ENCODE measurements around the gene FGF1.

FGF1 gene

DNA sequence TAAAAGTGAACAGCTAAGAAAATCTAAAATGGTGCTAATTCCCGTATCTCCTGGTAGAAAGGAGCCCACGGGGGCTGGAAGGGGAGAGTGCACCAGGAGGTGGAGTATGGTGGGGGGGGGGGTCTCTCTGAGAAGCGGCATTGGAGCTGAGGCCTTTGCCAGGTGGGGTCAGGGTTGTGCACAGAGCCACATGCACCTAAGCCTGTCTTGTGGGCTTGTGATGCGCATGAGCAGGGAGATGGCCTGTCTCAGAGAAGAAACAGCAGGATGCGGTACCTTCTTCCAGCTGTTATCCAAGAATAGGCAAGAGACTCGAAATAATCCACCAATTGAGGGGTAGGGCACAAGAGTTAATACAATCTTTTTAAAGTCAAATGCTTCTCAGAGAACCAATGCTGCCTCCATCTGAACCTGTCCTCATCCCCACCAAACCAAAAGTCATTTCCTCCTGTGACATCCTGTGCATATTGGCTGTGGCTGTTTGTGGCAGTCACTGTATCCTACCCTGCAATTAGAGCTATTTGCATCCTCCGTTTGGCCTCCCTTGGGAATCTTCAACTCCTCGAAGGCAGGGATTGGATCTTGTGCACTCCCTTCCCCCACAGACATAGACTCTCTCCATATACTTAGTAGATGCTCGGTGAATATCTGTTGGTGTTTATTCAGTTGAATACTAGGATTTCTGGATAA is 45.4 kb downstream of the FGF1 start:
- no peak for DNase-seq

DNA sequence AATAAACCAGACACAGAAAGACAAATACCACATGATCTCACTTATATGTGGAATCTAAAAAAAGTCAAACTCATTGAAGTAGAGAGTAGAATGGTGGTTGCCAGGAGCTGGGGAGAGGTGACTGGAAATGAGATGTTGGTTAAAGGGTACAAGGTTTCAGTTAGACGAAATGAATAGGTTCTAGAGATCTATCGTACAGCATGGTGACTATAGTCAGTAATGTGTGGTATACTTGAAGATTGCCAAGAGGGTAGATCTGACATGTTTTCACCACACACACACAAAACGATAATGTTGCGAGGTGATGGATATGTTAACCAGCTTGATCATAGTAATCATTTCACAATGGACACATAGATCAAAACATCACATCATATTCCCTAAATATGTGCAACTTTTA is 46.4 kb downstream of the FGF1 start:
- no peak for DNase-seq

DNA sequence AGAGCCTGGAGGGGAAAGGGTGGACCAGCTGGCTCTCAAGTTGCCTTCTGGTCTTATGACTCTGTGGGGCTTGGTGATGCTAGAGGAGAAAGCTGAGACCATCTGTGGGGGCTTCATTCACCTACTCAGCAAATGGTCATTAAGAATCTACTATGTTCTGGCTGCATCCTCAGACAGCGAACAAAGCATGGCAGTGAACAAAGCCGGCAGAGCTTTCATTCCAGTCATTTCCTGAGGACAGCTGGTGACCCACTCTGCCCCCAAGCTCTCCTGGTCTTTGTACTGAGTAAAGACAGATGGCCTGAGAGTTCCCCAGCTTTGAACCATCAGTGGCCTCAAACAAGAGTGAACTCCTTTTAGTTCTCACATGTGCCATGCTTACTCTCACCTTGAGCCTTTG is 48.0 kb downstream of the FGF1 start:
- DNase-seq, result no peak

DNA sequence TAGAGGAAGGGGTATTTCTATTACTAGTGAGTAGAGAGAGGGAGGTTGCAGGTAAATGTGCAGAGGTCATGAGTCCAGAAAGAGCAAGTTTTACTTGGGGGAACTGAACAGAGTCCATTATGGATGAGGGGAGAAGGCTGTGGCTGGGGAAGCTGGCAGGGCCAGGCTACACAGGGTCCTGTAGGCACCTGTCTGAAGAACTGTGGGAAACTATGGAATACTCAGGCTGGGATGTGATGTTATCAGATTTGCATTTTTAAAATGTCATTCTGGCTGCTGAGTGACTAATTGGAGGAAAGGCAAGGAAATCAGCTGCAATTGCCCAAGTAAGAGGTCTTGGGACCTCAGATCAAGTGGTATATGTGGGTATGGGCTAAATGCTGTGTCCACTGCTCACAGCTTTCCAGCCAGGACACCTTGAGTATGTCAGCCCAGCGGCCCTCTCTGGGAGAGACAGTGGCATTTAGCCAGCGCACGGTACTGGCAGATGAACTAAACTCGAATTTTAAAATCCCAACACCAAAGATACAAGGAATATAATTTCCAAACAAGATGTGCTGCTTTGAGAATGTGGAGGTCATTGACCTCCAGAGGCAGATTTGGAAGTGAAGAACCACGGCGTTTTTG is 49.1 kb downstream of the FGF1 start:
- no peak for DNase-seq

DNA sequence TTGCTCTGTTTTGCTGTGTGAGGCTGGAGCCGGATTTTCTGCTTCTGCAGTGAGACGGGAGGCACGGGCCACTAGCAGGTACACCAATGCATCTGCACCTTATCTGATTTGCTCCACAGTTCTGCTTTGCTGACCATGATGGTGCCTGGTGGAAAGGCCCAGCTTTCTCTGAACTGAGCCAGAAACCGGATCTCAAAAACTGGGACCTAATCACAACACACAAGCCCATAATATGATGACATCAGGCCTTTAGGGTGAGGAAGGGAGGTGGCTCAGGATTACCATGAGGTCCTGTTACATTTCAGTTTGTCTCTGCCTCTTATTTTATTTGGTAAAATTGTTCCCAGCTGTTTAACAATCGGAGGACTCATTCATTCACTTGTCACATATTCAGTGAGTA is 49.8 kb downstream of the FGF1 start:
- no peak for DNase-seq

DNA sequence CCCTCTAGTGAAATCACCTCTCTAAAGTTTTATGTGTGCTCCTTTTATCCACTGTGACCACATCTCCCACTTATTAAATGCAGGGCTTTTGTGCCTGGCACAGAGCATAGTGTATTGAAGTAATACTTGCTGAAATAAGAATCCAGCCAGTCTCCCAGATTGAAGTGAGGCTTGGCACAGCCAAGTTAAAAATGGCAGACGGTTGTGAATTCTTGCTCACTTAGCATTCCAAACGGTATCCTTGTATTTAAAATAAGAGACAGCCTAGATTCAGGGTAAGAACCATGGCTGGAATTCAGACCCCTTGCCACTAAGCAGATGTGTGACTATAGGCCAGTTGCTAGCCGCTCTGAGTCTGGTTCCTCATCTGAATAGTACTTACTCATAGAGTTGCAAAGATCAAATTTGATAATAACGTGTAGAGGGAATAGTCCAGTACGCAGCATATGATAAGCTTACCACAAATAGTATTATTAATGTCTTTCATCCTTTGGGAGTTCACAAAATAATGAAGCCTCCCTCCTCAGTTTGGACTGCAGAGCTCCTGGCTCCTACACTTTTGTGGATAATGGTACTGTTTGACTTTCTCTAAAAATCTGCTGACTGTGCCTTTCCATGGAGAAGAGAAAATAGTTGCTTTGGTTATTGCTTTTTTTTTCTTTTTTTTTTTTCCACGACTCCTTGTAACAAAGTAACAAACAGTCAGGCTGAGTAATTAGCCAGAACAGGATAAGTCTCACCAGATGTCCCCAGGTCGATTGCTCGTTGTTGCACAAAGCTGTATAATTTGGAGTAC is 51.5 kb downstream of the FGF1 start:
- no peak for DNase-seq

DNA sequence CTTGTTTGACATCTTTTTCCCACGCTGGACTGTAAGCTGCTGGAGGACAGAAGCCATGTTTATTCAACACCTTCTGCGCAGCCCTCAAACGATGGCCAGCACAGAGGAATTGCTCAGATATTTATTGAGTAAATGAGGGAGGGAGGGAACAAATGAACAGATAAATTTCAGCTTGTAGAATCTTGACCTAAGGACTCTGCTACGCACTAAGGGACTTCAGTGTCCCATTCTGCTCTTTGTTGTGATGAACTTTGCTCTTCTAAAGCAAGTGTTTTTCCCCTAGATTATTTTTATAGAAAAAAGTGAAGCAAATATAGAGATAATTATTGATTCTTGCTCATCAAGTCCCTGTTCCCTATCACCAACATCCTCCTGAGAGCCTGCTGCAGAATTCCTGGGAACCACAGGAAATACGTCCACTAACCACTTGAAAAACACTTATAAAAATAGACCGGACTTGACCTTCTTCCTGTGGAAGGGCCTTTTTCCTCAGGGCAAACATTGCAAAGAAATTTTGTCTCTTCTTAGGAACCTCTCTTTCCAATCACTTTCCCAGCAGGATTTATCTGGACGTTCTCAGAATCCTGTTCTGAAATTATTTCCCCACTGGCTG is 54.9 kb downstream of the FGF1 start:
- DNase-seq, result no peak

DNA sequence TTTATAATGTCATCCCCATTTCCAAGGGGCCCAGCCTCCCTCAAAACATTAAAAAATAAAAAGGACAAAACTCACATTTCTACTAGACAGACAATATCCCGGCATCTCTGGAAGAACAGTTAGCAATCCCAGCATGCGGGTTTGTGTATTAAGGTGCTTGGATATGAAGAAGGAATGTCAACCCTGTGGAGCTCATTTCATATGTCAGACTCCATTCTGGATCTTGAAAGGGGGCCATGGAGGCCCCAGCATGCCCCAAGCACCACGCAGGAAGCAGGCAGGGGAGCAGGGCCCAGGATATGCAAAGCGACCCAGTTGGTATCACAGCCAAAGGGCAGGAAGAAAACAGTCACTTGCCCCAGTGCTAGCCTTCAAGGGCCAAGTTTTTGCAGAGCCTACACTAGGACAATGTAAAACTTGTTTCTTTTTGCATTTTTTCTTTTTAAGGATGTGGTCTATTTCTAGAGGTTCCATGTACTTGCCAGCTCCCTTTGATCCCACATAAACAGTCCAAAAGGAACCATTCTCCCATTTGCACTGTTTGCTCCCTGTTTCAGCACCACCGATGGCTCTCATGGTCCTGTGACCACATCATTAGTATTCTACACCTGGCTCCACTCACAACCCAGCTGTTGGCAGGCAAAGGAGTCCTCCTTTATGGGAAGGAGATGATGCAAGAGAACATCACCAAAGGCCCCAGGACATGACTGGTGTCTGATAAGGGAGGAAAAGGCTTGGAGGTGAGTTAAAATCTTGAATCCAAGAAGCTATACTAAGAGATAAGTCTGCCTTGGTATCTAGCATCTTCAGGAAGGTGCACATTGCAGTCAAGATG is 58.3 kb downstream of the FGF1 start:
- no peak for DNase-seq

DNA sequence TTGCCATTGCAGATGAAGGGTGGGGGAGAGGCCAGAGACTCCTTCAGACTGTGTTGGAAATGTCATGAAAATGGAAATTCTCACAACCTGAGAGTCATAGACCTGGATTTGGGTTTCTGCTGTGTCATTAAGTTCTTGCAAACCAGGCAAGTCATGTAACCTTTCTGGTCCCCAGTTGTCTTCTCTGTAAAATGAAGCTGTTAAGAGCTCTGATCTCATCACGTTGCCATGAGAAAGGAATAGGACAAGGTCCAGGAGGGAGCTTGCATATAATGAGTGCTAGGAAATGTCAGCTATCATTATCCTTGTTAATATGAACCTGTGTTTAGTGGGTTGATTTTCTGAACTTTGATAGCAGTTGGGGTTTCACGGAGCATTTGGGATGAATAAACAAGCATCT is 59.1 kb downstream of the FGF1 start:
- no peak for DNase-seq

DNA sequence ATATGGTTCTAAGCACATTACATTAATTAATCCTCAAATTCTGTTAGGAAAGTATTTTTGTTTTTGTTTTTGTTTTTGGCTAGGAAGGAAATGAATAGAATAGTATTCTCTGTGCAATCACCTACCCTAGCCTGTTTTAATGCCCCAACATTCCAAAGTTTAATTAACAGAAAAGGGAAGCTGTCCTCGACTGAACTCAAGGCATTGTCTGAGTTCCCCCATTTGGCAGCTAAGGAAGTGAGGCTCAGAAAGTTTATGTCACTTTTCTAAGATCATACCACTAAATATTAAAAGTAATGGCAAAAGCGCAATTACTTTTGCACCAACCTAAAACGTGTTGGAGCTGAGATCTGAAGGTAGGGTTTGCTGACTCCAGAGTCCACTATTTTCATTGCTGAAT is 59.8 kb downstream of the FGF1 start:
- peak; percentile 33 to 75 (median 61) for DNase-seq

DNA sequence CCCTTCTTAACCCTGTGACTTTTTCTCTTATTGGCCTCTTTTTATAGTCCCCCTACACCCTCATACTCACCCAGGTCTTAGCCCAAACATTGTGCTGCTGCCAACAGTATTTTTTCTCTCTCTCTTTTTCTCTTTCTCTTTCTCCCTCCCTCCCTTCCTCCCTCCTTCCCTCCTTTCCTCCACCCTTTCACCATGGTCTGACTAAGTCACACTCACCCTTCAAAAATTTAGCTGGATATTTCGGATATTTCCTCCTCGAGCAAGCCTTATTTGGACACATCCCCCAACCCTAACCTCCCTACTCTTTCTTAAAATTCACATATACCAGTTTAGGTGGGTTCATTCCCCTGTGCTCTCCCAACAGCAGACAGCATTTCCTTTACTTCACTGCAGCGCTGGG is 64.7 kb downstream of the FGF1 start:
- no peak for DNase-seq

DNA sequence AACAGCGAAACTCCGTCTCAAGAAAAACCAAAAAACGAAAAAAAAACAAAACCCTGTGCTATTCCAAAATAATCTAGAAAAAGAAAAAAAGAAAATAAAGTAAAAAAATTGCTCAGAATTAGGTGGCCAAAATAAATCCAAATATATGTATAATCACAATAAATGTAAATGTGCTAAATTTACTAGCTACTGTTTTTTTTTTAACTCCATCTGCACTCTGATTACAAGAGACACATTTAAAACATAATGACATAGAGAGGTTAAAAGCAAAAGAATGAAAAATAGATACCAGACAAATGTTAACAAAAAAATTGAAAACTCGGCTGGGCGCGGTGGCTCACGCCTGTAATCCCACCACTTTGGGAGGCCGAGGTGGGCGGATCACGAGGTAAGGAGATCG is 66.1 kb downstream of the FGF1 start:
- DNase-seq, result no peak

DNA sequence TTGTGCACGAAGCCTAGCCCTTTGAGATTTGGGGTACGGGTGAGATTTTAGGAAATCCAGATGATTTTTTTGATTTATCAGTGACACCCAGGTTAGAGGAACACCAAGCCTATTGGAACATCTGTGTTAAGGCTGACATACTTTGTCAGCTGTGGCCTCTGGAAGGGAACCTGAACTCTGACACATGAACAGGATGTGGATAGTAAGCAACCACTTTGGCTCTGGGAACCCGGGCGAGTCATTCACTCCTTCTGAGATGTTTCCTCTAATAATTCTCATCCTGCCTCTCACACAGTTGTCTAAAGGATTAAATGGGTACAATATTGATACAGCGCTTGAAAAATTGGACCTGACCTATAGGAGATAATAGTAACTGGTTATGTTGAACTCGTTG is 67.8 kb downstream of the FGF1 start:
- DNase-seq, result no peak

DNA sequence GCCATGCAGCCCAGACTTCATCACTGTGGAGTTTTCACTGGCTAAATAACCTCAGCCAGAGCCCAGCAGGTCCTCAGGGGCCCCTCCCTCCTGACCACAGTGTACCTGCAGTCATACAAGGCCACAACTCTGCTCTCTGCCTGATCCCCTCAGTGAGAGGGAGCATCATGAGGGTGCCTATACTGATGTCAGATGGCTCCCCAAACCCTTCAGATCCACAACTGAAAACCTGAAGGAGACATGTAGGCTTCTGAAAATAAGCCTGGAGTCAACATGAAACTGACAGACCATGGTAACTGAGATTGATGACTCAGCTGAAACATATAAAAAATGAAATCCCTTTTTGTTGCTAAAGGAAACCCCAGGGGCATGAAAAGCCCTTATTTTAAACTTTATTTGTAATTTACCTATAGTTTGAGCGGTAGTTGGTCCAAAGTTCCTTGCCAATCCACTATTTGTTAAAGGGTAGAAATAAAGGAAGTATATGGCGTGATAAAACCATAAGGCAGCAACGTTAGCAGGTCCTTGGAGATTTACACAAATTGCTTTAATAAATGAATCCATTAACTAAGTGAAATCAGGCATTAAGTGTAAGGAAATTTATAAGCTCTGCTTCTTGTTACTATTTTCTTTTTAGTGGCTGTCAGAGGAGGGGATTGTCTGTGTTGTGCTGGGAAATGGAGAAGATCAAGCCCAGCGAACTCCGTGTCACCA is 68.3 kb downstream of the FGF1 start:
- DNase-seq, result no peak

DNA sequence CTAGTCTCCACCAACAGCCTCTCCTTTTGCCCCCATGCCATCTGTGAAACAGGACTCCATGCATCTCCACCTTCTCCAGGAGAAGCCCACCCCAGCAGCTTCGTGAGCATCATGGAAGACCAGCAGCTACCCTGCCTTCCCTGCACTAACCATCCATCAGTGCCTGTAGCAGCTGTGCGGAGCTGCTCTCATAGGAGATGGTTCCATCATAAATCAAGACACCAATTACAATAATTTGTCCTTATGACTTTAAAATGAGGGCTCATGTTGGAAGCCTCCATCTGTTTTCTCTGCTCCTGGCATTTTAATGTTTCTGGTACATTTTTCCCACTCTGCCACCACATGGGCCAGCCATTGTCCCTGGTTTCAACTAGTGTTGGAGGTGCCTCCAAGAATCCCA is 69.9 kb downstream of the FGF1 start:
- no peak for DNase-seq

DNA sequence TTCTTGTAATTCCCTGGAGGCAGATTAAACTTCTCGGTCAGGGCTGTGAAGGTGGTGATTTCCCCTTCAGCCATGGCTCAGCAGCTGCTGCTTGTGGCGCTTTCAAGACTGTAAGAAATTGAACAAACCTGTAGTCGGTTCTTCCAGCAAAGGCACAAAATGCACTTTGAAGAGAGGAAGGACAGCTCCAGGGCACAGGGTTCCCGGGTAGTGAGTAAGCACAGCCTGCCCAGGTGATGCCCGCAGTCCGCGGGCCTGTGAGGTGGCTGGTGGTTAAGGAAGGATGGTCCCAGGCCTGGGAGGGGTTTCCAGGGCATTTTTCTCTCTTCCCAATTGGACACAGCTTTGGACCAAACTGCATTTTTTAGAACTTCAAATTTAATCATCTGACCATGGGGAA is 71.8 kb downstream of the FGF1 start:
- DNase-seq, result no peak

DNA sequence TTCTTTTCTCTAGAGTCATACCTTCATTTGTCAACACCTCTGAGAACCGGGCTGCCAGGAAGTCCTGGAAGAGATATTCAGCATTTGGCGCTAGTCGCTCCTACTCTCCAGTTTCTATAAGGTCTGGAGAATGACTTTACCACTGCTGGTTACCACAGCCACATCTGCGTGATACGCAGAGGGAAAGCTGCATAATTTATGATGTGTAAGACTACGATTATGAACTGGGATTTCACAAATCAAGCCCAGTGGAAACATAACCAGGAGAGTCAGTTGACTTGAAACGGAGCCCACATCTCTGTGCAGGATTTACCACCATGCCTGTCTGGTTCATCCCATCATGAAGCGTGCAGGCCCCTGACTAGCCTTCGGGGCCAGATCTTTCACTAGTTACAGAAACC is 72.6 kb downstream of the FGF1 start:
- DNase-seq, result no peak

DNA sequence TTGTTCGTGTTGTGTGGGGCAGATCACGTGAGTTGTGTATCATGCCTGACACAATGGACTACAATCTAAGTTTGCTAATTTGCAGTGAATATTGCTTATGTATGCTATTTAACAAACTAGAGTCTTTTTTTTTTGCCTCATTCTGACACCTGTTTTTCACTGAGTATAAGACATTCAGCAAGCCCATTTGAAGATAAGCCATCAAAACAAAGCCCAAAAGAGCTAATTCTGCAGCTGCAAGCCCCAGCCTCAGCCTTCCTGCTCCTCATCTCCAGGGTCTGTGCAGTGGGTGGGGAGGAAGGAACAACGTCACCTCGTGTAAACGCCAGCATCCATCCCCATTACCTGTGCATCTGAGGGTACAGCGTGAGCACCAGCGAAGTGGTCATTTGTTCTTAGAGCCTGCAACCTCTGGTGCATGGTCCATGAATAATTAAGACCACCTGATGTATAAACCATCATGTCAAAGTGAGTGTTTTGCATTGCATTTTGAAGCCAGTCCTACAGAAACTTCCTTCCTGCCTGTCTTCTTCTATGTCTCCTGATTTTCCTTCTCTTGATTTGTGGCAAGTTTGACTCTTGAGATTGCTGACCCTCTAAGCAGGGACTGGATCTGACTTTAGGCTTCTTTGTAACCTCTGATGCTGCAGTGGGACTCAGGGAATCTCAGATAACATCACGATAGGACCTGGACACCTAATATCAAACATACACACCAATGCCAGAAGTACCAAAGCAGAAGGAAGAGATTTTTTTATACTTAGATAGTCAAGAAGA is 73.2 kb downstream of the FGF1 start:
- no peak for DNase-seq

DNA sequence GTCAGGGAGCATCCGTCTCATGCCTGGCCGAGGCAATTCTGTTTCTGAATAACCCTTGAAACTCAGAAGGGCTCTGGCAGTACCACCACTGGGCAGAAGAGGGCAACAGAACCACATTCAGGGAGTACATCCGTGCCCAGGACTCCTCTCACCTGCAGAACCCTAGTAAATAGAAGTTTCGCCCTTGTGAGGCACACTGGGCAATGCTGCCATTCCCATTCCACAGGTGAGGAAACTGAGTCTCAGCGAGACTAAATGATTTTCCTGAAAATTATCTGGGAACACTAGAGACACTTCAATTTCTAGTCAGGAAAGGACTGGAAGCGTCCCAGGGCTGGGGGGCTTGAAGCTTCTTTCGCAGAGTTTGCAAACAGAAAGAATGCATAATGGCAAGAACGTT is 74.7 kb downstream of the FGF1 start:
- peak; percentile 60 to 70 (median 68) for DNase-seq

DNA sequence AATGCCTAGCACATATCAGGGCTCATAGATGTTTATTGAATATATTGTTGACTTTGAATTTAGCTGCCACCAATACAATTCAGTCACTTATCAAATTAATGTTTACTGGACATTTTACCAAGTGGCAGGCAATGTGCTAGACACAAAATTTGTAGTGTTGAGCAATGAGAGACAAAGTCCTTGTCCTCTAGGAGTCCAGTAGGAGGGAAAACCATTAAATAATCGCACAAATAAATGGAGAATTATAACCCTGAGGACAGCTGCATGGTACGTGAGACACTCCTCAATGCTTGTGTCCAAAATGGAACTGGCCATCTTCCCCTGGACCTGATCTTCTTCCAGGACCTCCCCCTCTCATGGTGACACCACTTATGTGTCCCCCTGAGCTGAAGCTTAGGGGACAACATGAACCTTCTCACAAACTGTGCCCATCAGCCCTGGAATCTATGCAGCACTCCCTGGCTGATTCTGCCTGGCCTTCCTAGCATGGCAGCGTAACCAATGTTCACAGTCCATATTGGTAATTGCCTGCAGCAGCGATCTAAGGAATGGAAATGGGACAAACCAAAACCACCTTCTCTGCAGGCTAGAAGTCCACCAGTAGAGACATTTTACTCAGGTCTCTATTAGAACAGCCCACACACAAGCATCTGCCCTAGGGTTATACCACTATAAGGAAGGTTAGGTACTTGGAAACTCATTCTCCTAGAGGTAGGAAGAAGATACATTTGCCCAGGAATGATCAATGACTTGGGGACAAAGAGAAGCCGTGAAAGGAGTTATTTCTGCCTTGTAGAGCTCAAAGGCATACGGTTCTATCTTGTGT is 75.5 kb downstream of the FGF1 start:
- DNase-seq, result no peak
